Coronary artery (tissue), 2 donors: ENCODE measurements around the gene LAPTM5.

Source experiments
- DNase-seq: peaks from one replicate; pipeline ENCODE4 v3.0.0-alpha.2; 2017; ENCODE audit warnings: low spot score
- H3K27ac ChIP-seq, 2 donors: fragments of 200-600 bp; sonication (generic); one replicate each; pipeline ENCODE4 v1.5.1; 2016 to 2019
- H3K4me3 ChIP-seq: fragments of 200-600 bp; sonication (generic); 2 replicates; pipeline ENCODE4 v1.5.1; 2016; ENCODE audit warnings: mild to moderate bottlenecking, moderate library complexity
- TF ChIP-seq, protein P1 (sequence below): fragments of 200-600 bp; sonication (generic); IDR thresholded peaks from one replicate; pipeline ENCODE4 v1.5.1; 2019; ENCODE audit warnings: antibody characterized with exemption

LAPTM5 gene

GRCh38 chr1:30776097-30777059 is 18.8 kb upstream of the LAPTM5 start:
- TF ChIP-seq, protein P1, sequence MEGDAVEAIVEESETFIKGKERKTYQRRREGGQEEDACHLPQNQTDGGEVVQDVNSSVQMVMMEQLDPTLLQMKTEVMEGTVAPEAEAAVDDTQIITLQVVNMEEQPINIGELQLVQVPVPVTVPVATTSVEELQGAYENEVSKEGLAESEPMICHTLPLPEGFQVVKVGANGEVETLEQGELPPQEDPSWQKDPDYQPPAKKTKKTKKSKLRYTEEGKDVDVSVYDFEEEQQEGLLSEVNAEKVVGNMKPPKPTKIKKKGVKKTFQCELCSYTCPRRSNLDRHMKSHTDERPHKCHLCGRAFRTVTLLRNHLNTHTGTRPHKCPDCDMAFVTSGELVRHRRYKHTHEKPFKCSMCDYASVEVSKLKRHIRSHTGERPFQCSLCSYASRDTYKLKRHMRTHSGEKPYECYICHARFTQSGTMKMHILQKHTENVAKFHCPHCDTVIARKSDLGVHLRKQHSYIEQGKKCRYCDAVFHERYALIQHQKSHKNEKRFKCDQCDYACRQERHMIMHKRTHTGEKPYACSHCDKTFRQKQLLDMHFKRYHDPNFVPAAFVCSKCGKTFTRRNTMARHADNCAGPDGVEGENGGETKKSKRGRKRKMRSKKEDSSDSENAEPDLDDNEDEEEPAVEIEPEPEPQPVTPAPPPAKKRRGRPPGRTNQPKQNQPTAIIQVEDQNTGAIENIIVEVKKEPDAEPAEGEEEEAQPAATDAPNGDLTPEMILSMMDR: no peak
- H3K4me3 ChIP-seq: no peak overlapping the region
- no peak for DNase-seq
- H3K27ac ChIP-seq: no peak overlapping the region

DNA sequence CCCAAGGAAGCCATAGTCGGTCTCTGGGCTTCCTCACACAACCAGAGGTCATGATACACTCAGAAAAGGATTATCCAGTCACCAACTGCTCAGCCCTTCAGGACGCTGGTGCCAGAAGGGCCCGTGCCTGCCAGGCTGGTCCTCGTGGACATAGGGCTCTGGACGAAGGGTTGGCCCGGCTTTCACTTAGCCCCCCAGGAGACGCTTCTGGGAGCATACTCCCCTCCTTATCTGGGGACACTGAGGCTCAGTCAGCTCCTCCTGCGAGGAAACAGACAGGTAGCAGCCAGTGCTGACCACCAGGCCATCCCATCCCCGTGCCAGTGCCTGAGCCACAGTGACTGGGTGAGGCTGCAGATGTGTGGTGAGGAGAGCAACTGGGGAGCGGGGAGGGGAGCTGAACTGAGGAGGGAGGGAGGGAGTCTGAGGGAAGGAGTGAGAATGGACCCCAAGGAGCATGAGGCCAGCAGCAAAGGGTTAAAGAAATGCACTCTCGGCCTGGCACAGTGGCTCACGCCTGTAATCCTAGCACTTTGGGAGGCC is 17.9 kb upstream of the LAPTM5 start:
- TF ChIP-seq, protein P1: no peak
- no peak for DNase-seq

DNA sequence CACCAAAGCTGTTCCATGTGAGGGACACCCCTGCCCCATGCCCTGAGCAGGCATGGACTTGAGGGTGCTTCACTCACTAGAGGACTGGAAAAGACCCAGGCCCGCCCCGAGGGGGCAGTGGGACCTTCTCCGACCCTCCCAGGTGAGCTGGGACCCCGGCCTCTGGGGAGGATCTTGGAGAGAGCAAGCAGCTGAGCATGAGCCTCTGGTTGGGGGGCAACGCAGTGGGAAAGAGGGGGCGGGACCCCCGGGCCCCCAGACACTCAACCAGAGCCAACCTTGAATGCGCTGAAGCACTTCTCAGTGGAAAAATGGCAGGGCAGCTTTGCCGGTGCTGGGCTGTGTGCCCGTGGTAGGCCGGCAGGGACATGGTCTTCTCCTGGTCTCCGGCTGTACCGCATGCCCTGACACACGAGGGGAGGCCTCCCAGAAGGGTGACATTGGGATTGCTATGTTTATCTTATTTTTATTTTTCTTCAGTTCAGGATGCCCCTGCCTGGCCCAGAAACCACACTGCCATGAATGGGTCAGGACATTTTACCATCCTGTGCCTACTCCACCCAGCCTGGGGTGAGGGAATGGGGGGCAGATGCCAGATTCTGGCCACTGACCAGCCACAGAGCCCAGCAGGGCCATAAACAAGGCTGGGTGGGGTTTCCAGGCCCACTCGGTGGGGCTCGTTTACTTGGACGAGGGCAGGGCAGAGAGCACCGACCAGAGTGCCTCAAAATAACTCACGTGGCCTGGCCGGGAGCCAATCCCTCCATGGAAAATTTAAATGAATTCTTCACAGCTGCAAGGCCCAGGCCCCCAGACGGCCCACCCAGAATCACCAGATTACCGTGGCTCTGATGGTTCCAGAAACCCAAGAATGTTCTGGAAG is 17.2 kb upstream of the LAPTM5 start:
- DNase-seq: no peak
- Histone ChIP-seq H3K27ac (no peak overlapping the region), H3K4me3 (no peak overlapping the region)
- TF ChIP-seq, protein P1: no peak

More for the DNA sequence above, 17.9 kb upstream of the LAPTM5 start:
- Histone ChIP-seq H3K4me3 (no peak overlapping the region), H3K27ac (no peak overlapping the region)

DNA sequence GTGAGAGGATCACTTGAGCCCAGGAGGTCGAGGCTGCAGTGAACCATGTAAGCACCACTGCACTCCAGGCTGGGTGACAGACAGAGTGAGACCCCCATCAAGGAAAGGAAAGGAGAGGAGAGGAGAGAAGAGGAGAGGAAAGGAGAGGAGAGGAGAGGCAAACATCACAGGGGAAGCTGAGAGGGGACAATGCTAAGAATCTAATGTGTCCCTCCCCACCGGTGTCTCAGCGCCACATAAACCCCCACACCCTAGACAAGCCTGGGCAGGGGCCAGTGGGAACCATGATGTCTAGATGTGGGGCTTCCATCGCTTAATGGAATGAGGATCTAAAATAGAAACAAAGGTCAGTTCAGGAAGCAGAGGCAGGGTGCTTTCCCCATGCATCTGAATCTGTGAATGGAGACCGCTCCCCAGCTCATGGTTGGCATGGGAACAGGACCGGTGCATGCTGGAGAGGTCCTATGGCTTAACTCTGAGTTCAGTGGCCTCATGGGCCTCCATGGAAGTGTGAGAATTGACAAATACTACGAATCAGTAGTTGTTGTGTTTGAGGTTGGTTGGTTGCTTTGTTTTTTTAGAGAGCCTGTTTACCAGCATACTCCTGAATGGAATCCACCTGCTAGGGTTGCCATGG is 16.3 kb upstream of the LAPTM5 start:
- H3K4me3 ChIP-seq: no peak overlapping the region
- no peak overlapping the region for H3K27ac ChIP-seq
- TF ChIP-seq, protein P1: no peak
- no peak for DNase-seq

- no peak overlapping the region for H3K27ac ChIP-seq
- TF ChIP-seq, protein P1: no peak
- H3K4me3 ChIP-seq: no peak overlapping the region
- DNase-seq: no peak
Observed at GRCh38 chr1:30771005-30771404, 13.4 kb upstream of the LAPTM5 start.

- TF ChIP-seq, protein P1: no peak
- no peak for DNase-seq
- no peak overlapping the region for H3K27ac ChIP-seq
- no peak overlapping the region for H3K4me3 ChIP-seq
Observed at GRCh38 chr1:30770150-30770549, 12.6 kb upstream of the LAPTM5 start.
